GM19438 (cell line): ENCODE results near the gene MIGA2.
A peak's percentile ranks its signal among the peaks of the same experiment; 100 is the strongest.

Source experiments
- ATAC-seq: cut with Tn5 transposase; IDR thresholded peaks from one replicate; pipeline ENCODE4 v1.9.1; 2021; ENCODE audit warnings: low read depth; ENCODE audit not compliant: unreplicated experiment

The MIGA2 gene

DNA sequence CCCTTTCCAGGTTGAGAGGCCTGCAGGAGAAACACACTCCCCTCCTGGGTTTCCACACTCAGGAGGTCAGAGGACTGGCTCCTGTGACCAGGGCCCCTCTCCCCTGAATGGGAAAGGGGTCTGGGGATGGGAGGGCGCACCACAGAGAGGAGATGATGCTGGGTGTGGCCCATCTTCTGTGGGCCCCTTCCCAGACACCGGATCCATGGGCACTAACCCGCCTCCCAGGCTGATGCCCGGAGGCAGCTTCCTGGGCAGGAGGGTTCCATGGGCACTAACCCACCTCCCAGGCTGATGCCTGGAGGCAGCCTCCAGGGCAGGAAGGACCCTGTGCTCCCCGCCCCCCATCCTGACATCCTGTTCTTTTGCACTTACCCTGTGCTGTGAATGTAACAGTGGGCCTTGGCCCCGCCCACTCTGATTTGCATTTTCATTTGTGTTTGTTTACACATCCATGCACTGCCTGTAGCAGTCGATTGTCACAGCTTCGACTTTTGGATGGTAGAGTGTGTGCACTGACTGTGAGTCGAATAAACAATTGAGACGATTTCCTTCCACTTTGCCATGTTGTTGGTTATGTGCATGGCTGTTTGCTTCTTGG lies 35.2 kb downstream of the MIGA2 start:
- ATAC-seq = no peak

DNA sequence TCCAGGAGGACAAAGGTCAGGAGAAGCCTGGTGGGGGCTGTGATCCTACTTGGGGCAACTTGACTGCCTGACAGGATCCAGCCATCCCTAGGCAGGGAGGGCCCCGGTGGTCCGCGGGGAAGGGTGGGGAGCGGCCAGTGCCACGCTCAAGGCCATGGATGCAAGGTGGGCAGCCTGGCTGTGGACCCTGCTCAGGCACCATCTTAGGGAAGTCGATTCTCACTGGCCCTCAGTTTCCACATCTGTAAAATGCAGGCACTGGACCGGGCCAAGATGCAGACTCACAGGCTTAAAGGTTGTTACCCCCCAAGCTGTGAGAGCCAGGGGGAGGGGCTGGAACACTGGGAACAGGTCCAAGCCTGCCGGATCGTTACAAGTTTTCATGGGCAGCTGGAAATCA lies 35.7 kb downstream of the MIGA2 start:
- ATAC-seq = no peak

DNA sequence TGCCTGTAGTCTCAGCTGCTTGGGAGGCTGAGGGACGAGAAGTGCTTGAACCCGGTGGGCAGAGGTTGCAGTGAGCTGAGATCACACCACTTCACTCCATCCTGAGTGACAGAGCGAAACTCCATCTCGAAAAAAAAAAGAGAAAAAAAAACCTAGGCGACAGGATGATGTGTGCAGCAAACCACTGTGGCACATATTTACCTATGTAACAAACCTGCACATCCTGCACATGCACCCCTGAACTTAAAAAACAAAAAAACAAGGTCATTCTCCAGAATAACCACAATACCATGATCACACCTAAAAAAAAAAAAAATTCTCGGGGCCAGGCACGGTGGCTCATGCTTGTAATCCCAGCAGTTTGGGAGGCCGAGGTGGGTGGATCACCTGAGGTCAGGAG lies 37.0 kb downstream of the MIGA2 start:
- no peak for ATAC-seq

DNA sequence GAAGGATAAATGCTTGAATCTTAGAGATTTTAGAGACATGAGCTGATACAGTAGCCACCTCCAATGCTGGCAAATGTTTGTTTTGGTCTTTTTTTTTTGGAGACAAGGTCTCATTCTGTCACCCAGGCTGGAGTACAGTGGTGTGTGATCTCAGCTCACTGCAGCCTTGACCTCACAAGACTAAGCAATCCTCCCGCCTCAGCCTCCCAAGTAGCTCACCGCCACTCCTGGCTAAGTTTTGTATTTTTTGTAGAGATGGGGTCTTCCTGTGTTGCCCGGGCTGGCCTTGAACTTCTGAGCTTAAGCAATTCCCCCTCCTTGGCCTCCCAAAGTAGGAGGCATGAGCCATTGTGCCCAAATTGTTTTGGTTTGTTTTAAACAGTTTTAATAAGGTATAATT lies 37.7 kb downstream of the MIGA2 start:
- ATAC-seq = no peak

DNA sequence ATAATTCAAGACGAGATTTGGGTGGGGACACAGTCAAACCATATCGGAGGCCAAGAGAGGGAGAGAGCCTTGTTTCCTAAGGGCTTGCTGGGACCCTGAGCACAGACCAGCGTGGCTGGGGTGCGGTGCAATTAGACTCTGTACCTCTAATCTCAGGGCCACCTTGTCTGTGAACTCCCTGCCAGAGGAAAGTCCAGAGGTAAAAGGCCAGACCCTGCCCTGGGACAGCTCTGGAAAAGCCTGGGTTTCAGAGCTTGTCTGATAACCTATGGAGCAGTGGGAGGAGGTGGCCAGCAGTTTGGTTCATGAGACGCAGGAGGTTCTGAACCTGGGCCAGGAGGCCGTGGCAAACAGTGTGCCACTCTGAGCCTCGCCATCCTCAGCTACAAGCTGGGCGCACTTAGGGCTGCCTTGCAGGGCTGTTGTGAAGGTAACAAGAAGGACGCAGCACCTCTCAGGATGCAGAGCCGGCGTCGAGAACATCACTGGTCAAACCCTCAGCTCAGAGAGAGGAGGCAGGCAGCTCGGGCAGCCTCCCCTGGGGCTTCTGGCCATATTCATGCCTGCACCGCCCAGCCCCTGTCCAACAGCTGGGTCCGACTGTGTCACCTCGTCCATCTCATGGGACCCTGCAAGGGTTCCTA lies 39.7 kb downstream of the MIGA2 start:
- ATAC-seq = no peak

DNA sequence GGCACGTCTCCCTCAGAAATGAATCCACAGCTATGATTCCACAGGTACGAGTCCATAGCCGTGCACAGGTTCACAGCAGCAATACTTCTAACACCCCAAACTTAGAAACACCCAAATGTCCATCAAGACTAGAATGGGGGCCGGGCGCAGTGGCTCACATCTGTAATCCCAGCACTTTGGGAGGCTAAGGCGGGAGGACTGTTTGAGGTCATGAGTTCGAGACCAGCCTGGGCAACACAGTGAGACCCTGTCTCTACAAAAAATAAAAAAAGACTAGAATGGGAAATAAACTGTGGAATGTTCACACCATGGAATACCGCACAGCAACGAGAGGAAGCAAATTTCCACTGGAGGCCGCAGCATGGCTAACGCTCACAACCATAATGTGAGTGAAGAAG lies 40.2 kb downstream of the MIGA2 start:
- ATAC-seq = no peak

DNA sequence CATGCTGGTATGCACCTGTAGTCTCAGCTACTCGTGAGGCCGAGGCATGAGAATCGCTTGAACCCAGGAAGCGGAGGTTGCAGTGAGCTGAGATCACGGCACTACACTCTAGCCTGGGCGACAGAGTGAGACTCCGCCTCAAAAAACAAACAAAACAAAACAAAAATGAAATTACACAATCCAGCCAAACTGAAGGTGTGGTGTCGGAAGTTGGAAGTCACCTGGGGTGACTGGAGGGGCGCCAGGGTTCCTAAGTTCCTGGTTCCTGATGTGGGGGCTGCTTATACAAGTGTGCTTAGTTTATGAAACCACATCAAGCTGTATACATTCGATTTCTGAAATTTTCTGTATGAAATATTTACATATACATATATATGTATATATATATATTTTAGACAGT lies 40.8 kb downstream of the MIGA2 start:
- no peak for ATAC-seq

DNA sequence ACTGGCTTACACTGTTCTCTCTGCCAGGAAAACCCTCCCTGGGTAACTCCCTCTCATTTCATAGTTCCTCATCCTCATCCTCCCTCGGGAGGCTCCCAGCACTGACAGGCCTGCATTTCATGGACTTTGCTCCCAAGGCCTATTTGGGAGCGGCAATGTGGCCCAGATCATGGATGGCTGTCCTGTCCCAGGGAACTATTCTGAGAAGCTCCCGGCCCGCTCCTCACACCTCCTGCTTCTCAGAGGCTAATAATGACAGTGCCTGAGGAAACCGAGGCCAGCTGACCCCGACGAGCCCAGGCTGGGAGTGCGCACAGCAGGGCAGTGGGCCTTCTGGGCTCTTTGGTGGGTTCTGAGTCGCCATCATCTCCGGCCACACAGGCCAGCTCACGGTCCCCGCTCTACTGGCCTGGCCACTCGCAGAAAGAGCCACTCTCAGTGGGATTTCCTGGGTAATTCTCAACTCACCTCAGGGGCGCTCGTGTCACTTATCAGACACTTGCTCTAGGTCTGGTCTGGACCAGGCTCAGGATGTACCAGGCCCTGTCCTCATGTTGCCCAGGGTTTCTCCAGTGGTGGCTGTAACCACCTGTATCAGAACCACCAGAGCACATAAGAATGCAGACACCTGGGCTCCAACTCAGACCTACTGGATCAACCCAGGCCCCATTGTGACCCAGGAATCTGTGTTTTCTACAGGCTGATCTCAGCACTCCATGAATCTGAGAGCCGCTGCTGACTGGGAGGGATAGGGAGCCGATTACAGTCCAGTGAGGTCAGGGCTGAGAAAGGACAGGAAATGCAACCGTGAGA lies 42.5 kb downstream of the MIGA2 start:
- ATAC-seq = no peak

DNA sequence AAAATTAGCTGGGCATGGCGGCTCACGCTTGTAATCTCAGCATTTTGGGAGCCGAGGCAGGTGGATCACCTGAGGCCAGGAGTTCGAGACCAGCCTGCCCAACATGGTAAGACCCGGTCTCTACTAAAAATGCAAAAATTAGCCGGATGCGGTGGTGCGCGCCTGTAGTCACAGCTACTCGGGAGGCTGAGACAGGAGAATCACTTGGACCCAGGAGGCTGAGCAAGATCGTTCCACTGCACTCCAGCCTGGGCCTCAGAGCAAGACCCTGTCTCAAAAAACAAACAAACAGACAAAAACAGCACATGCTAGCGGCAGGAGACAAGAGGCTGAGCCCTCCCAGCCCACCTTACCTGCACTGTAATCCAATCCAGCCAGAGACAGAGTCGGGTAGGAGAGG lies 43.4 kb downstream of the MIGA2 start:
- no peak for ATAC-seq

DNA sequence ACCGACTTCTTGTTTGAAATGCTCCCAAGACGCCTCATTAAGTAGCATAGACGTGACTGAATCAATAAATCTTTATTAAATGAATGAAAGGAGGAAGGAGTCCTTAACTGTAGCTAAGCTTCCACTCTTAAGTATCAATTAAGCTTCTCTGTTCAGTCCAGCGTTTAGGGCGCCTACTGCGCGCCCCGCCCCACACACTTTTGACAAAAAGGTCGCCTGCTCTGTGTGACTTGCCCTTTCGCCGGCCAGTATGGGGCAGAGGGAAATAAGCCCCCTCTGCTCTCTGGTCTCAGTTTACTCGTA lies 43.8 kb downstream of the MIGA2 start:
- ATAC-seq = no peak

DNA sequence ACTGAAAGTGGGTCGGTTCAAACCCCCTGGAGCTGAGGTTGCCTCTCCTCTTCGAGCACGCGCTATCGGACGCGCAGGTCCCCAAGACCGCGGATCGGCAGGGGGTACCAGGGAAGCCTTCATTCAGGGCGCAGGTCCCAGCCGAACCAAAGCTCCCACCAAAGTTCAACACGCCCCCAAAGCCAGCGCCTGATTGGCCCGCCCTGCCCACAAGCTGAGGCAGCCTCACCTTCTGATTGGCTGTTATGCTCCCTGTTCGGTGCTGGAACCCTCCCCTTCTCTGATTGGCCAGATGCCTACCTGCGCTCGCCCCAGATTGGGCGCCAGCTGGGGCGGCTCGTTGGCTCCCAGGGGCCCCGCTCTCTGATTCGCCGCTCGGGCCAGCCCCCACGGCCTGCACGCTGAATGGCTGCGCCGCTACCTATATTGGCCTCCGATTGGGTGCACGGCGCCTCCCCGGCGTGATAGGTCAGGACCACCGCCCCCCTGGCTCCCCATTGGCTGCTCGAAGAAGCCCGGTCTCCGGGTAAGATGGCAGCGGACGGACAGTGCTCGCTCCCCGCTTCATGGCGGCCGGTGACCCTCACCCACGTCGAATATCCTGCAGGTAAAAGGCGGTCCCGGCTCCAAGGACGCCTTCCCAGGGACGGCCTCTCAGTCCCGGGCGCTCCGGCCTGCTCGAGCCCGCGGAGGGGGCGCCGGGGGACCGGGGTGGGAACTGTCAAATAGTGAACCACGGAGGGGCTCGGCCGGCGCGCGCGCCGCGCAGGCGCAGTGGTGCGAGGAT lies 44.4 kb downstream of the MIGA2 start, which contains the start of gene DOLPP1:
Gene DOLPP1, plus strand, starts transcription at position 511 of the 787 bp plus-strand sequence. Its CDS starts 21 bp downstream, at position 532.
- ATAC-seq = peak; percentile 92

DNA sequence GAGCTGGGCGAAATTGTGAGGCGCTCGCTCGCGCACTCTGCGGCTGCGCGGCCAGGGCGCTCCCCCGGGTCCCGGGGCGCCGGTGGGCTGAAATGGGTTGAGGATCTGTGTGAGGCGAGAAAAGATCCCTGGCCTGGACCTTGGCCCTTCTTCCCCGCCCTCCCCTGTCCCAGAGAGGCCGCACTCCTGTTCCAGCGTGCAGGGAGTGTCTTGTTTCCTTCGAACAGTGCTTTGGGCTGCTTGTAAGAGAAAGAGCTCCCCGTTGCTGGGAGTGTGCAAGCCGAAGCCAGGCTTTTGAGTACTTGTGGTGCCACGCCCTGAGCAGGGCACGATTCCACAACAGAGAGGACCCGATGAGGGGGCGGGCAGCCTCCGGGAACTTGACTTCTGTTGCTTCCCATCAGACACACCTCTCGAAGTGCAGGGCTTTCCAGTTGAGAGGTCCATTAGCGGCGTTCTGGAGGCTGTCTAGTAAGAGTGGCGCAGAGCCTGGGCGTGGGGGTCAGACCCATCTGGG lies 45.0 kb downstream of the MIGA2 start:
- ATAC-seq = no peak

DNA sequence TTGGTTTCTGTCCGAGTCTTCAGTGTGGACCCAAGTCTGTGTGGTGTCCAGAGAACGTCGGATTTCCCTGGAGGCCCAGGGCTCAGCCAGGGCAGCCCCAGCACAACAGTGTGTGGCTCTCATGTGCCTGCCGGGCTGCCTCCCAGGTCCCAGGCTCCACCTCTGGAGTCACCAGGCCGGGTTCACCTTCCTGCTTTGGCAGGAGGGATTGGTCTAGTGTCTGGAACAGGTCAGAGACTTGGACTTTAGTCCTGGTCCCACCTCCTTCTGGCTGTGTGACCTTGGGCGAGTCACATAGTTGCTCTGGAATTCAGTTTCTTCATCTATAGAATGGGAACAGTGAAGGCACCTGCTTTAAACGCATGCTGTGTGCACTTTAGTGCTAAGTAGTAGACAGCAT lies 47.7 kb downstream of the MIGA2 start:
- no peak for ATAC-seq

DNA sequence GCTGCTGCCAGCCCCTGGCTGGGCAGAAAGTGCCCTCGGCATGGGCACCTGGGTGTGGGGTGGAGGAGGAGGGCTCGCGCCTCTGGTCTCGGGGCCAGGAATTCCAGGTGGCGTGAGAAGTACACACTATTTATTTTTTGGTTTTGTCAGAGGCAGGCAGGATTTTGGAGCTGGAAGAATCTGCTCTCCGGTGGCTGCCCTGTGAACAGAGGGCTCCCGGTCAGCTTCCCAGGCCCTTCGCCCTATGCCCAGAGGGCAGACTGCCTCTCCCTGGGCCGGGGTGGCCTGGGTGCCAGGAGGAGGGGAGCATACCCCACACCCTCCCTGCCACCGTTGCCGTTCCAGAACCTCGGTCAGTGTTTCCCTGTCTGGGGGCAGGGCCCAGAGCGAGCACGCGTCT lies 52.8 kb downstream of the MIGA2 start:
- ATAC-seq = no peak

DNA sequence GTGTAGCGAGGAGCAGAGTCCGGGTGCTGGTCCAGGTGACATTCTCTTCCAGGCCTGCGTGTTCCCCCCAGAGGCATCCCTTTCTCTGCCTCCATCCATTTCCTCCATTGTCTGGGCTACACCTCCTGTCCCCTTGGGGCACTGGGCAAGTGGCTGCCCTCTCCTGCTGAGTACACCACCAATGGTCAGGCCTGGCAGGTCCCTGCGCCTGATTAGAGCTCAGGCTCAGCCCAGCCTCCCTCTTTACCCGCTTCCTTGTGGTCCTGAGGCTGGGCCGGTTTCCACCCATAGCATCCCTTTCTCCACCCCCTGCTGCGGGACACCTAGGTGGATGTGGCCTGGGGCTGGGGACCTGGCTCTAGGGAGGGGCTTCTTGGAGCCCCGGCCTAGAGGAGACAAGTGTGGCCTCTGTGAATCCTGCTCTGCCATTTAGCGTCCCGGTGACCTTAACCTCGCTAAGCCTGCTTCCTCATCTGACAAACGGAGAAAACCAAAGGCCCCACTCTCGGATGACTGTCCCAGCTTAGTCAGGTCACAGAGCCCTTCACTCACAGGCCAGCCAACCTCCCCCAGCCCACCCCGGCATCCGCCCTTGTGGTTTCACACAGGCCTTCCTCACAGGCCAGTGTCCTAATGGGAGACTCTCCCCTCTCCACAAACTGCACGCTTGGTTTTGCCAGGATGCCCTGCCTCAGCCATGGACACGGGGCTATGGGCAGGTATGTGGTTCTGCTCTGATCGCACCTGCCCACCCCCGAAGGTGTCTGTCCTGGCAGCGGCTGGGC lies 57.4 kb downstream of the MIGA2 start:
- no peak for ATAC-seq

DNA sequence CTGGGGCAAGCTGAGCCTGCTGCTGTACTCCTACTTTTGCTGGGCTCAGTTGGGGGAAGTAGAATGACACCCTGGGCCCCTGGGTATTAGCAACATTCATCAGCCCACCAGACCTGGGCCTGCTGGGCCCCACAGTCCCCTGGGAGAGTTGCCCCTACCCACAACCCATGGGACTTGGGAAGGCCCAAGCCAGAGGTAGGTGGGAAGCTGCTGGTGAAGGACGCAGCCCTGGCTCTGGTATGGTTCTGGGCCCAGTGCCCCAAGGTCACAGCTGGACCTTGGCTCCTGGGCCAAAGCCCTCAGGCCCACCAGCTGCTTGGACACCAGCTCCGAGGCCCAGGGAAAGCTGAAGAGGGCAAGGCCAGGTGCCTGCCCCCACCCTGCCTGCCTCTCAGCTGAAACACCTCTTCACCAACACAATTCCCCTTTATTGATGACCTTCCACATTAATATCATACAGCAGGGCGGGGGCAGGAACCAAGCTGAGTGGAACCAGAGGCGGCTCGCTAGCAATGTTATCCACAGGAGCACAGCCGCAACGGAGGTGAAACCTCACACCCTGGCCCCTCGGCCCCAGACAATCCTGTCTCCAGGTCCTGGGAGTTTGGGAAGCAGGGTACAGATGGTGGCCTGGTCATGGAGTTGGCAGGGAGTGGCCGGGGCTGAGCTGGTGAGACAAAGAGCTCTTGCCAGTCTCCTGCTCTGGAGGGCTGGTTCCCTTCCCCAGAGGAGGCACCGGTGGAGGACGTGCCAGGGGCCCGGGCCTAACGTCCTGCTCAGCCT lies 58.2 kb downstream of the MIGA2 start:
- no peak for ATAC-seq

DNA sequence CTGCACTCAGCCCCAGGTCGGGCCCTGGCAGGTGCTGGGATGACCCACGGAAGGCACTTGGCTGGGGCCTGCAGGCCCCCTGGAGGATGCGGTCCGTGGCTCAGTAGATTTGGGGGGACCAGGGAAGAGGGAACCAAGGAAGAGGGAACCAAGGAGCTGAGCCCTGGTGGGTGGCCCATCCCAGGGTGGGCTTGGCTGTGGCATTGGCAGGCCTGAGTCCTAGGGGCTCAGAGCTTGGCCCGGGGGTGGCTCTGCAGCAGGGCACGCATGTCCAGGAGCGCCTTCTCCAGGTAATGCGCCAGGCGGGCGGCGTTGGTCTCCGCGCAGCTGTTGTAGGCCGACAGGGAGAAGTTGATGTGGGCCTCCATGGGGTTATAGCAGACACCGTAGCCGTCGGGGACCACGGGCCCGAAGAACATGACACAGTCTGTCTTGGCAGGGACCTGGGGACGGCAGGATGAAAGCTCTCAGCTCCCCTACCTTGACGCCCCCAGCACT lies 58.8 kb downstream of the MIGA2 start:
- ATAC-seq = no peak

DNA sequence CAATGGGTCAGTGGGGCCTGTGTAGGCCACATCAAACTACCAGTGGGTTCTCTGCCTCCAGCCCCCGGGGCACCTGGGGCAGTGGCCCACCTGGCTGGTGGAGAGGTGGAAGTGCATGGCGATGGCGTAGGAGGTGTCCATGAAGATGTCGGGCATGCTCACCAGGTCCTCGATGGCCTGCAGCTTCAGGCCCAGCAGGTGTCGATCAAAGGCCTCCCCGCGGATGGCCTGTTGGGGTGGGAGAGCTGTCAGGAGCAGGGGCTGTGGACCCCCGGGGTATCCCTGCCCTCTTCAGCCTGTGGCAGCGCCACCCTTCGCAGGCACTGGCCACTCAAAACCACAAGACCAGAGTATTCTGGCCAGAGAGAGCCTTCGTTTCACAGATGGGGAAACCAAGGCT lies 59.5 kb downstream of the MIGA2 start:
- ATAC-seq = no peak

DNA sequence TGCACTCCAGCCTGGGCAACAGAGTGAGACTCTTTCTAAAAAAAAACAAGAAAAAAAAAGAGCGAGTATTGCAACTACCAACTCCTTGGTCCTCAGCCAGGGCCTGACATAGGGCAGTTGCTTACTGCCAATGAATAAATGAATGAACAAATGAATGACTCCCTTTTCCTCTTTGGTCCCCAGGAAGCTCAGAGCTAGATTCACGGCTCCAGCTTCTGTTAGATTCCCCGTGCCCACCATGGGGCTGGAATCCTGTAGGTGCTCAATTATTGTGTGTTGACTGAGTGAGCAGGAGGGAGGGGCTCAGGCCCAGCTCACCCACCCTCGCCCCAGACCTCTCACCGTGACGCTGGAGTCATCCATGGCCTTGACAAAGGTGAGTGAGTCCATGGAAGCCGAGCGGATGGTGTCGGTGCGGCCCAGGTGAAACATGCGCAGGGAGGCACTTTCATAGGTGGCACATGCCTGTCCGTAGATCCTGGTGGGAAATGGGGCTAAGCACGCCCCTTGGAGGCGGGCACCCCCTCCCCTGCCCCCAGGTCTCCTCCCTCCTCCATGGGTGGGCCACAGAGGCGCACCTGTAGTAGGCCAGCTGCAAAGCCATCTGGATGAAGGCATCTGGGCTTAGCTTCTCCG lies 61.4 kb downstream of the MIGA2 start:
- no peak for ATAC-seq
